Stimulated activated naive CD4-positive, alpha-beta T cell (primary cell): ENCODE data around the gene PRLR.
A peak's percentile ranks its signal among the peaks of the same experiment; 100 is the strongest.

ENCODE experiments used
- DNase-seq, 6 experiments: peaks; one replicate each; lab custom pipeline; 2025; lab: John Stamatoyannopoulos, UW

The PRLR gene

GRCh38 chr5:35035271-35035670 is 195.0 kb downstream of the PRLR start:
- DNase-seq: no peak

- no peak for DNase-seq
Measured at GRCh38 chr5:35032356-35032755, 197.9 kb downstream of the PRLR start.

- DNase-seq: no peak
Measured at GRCh38 chr5:35031276-35031675, 199.0 kb downstream of the PRLR start.

GRCh38 chr5:35030426-35031100 is 199.7 kb downstream of the PRLR start:
- DNase-seq: no peak

- DNase-seq: no peak
Measured at GRCh38 chr5:35029333-35029732, 201.0 kb downstream of the PRLR start.

GRCh38 chr5:35026941-35027340 is 203.3 kb downstream of the PRLR start:
- no peak for DNase-seq

- no peak for DNase-seq
Measured at GRCh38 chr5:35026280-35026840, 203.9 kb downstream of the PRLR start.

GRCh38 chr5:35024911-35025510 is 205.3 kb downstream of the PRLR start:
- no peak for DNase-seq

GRCh38 chr5:35023391-35024178 is 206.7 kb downstream of the PRLR start:
- DNase-seq: no peak

- DNase-seq: no peak
Measured at GRCh38 chr5:35016174-35017051, 213.9 kb downstream of the PRLR start.

- no peak for DNase-seq
Measured at GRCh38 chr5:35015063-35015462, 215.2 kb downstream of the PRLR start.

- DNase-seq: no peak
Measured at GRCh38 chr5:35012796-35013195, 217.5 kb downstream of the PRLR start.

- no peak for DNase-seq
Measured at GRCh38 chr5:35012365-35012764, 217.9 kb downstream of the PRLR start.

GRCh38 chr5:35010676-35011075 is 219.6 kb downstream of the PRLR start:
- no peak for DNase-seq

- DNase-seq: no peak
Measured at GRCh38 chr5:35009657-35010056, 220.6 kb downstream of the PRLR start.

- DNase-seq: no peak
Measured at GRCh38 chr5:35009019-35009418, 221.3 kb downstream of the PRLR start.

- no peak for DNase-seq
Measured at GRCh38 chr5:35004771-35005170, 225.5 kb downstream of the PRLR start.

GRCh38 chr5:35004200-35004599 is 226.1 kb downstream of the PRLR start:
- no peak for DNase-seq

- peak in 5 of 6 experiments; percentile 1 to 35 (median 11) for DNase-seq
Measured at GRCh38 chr5:35003018-35003957, 227.0 kb downstream of the PRLR start.

GRCh38 chr5:35002459-35002858 is 227.8 kb downstream of the PRLR start:
- no peak for DNase-seq

GRCh38 chr5:35001842-35002241 is 228.4 kb downstream of the PRLR start:
- no peak for DNase-seq
